ENCODE results near the gene SUCLG2.

Gene SUCLG2

GRCh38 chr3:67608034-67608433, 46.4 kb downstream of the SUCLG2 start:
- Histone ChIP-seq H3K79me2 (ENCODE audit: insufficient read depth, low read length) (no peaks in the 10 kb centered on the region), H3K27ac (ENCODE audit: low read depth, low read length, poor library complexity, severe bottlenecking) (no peak overlapping the region), H3F3A (ENCODE audit: insufficient read depth, low read length) (no peaks in the 10 kb centered on the region), H3K9ac (ENCODE audit: low read length) (no peak overlapping the region), H3K27me3 (ENCODE audit: insufficient read depth, low read length) (no peaks in the 10 kb centered on the region), H3K36me3 (ENCODE audit: insufficient read depth, low read length) (peaks cover 77% of the 10 kb centered on the region), H4K20me1 (ENCODE audit: insufficient read depth, low read length) (no peaks in the 10 kb centered on the region), H3K4me3 (ENCODE audit: low read depth, low read length, poor library complexity, severe bottlenecking) (no peak overlapping the region), H3K9me2 (ENCODE audit: low read depth, low read length) (no peaks in the 10 kb centered on the region), H3K9me3 (ENCODE audit: low read length) (no peaks in the 10 kb centered on the region; the same call in 1 of the 2 replicates), H2AFZ (ENCODE audit: low read length) (no peak overlapping the region), H3K4me2 (ENCODE audit: low read length) (no peak overlapping the region), H3K4me1 (ENCODE audit: insufficient read depth, low read length, severe bottlenecking) (no peaks in the 10 kb centered on the region)
- TF ChIP-seq CTCF (IDR thresholded peaks at IDR 0.05; ENCODE audit: low read length) (no peak), EZH2 (IDR thresholded peaks at IDR 0.05; ENCODE audit: borderline replicate concordance, low read length) (no peak)

DNA sequence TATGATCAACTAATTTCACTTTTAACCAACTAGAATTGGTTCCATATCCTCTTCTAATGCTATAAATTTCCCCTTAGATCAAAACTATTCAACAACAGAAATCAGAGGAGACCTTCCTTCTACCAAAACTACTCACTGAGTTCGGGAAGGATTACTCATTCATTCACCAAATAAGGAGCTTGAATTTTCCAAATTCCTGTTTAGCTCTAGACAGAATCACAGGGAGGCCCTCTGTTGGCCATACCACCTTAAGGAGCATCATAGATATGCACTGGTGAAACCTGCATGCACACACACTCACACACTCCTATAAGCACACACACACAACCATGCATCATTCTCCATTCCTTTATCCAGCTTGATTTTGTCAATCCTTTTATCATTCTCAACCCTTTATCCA, 49.0 kb downstream of the SUCLG2 start:
- Histone ChIP-seq H3K9ac (ENCODE audit: low read length) (no peak overlapping the region), H2AFZ (ENCODE audit: low read length) (no peak overlapping the region), H3K4me1 (ENCODE audit: insufficient read depth, low read length, severe bottlenecking) (no peaks in the 10 kb centered on the region), H3K79me2 (ENCODE audit: insufficient read depth, low read length) (no peaks in the 10 kb centered on the region), H3K9me3 (ENCODE audit: low read length) (no peaks in the 10 kb centered on the region; the same call in 1 of the 2 replicates), H3K27ac (ENCODE audit: low read depth, low read length, poor library complexity, severe bottlenecking) (no peak overlapping the region), H3K36me3 (ENCODE audit: insufficient read depth, low read length) (peaks cover 62% of the 10 kb centered on the region), H3K27me3 (ENCODE audit: insufficient read depth, low read length) (no peaks in the 10 kb centered on the region), H3F3A (ENCODE audit: insufficient read depth, low read length) (no peaks in the 10 kb centered on the region), H4K20me1 (ENCODE audit: insufficient read depth, low read length) (no peaks in the 10 kb centered on the region), H3K4me3 (ENCODE audit: low read depth, low read length, poor library complexity, severe bottlenecking) (no peak overlapping the region), H3K4me2 (ENCODE audit: low read length) (no peak overlapping the region), H3K9me2 (ENCODE audit: low read depth, low read length) (no peaks in the 10 kb centered on the region)
- no peak for TF ChIP-seq EZH2 (IDR thresholded peaks at IDR 0.05; ENCODE audit: borderline replicate concordance, low read length)
- TF ChIP-seq CTCF (IDR thresholded peaks at IDR 0.05; ENCODE audit: low read length): no peak; the same call in 1 of the 2 replicates

DNA sequence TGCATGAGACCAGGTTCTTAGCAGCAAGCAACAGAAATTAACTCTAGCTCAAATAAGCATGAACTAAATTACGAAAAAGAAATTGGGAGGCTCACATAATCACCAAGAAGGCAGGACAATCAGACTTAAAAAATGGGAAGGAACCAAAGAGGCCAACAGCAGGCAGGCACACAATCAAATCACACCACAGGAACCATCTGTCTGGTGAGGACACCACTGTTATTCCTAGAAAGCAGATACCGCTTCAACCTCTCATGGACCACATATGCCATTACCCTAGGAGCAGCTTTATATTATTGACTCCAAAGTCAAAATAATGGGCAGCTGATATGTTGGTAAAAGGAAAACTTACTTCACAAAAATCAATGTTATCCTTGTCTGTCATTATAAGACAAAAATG, 51.6 kb downstream of the SUCLG2 start:
- no peak overlapping the region for H2AFZ ChIP-seq (ENCODE audit: low read length)
- no peaks in the 10 kb centered on the region for H3K4me1 ChIP-seq (ENCODE audit: insufficient read depth, low read length, severe bottlenecking)
- H3K27ac ChIP-seq (ENCODE audit: low read depth, low read length, poor library complexity, severe bottlenecking): no peak overlapping the region
- no peaks in the 10 kb centered on the region for H3K27me3 ChIP-seq (ENCODE audit: insufficient read depth, low read length)
- no peaks in the 10 kb centered on the region for H4K20me1 ChIP-seq (ENCODE audit: insufficient read depth, low read length)
- no peak overlapping the region for H3K4me2 ChIP-seq (ENCODE audit: low read length)
- no peaks in the 10 kb centered on the region for H3K9me3 ChIP-seq (ENCODE audit: low read length)
- H3K36me3 ChIP-seq (ENCODE audit: insufficient read depth, low read length): peaks cover 46% of the 10 kb centered on the region
- no peaks in the 10 kb centered on the region for H3F3A ChIP-seq (ENCODE audit: insufficient read depth, low read length)
- no peak overlapping the region for H3K9ac ChIP-seq (ENCODE audit: low read length)
- no peak overlapping the region for H3K4me3 ChIP-seq (ENCODE audit: low read depth, low read length, poor library complexity, severe bottlenecking)
- TF ChIP-seq EZH2 (IDR thresholded peaks at IDR 0.05; ENCODE audit: borderline replicate concordance, low read length): no peak
- TF ChIP-seq CTCF (IDR thresholded peaks at IDR 0.05; ENCODE audit: low read length): no peak
- no peaks in the 10 kb centered on the region for H3K9me2 ChIP-seq (ENCODE audit: low read depth, low read length)
- no peaks in the 10 kb centered on the region for H3K79me2 ChIP-seq (ENCODE audit: insufficient read depth, low read length)

Data from OCI-LY1 (cell line).